Neural cell (in vitro differentiated cells): ENCODE measurements around the gene USP48.

Source experiments
- CTCF ChIP-seq: fragments of 450-650 bp; IDR thresholded peaks from 2 replicates; pipeline ENCODE4 v1.5.1; 2014; ENCODE audit warnings: antibody characterized with exemption, mild to moderate bottlenecking, moderate library complexity; ENCODE audit not compliant: poor library complexity, severe bottlenecking
- EP300 ChIP-seq: fragments of 450-650 bp; conservative IDR thresholded peaks from 2 replicates; pipeline ENCODE4 v1.6.1; 2014; ENCODE audit warnings: antibody characterized with exemption, mild to moderate bottlenecking, moderate library complexity; ENCODE audit not compliant: poor library complexity, severe bottlenecking
- EZH2 ChIP-seq: fragments of 200-600, 300-800 bp; shearing (Covaris generic), sonication (generic); IDR thresholded peaks from 2 replicates; pipeline ENCODE4 v1.6.1; 2014; ENCODE audit warnings: antibody characterized with exemption, low read length, borderline replicate concordance, mild to moderate bottlenecking; ENCODE audit not compliant: insufficient read depth, poor library complexity, severe bottlenecking
- MXI1 ChIP-seq: fragments of 450-650 bp; conservative IDR thresholded peaks from 2 replicates; pipeline ENCODE4 v1.6.1; 2014; ENCODE audit warnings: antibody characterized with exemption, mild to moderate bottlenecking; ENCODE audit not compliant: poor library complexity, severe bottlenecking
- POLR2AphosphoS5 ChIP-seq: IDR thresholded peaks from 2 replicates; pipeline ENCODE4 v1.6.1; 2012
- RAD21 ChIP-seq: fragments of 450-650 bp; conservative IDR thresholded peaks from 2 replicates; pipeline ENCODE4 v1.6.1; 2014; ENCODE audit warnings: antibody characterized with exemption, mild to moderate bottlenecking, moderate library complexity
- REST ChIP-seq: IDR thresholded peaks from 2 replicates; pipeline ENCODE4 v1.6.1; 2012; ENCODE audit warnings: borderline replicate concordance
- SMC3 ChIP-seq: fragments of 450-650 bp; conservative IDR thresholded peaks from 2 replicates; pipeline ENCODE4 v1.6.1; 2014; ENCODE audit warnings: antibody characterized with exemption, mild to moderate bottlenecking, moderate library complexity; ENCODE audit not compliant: poor library complexity
- TAF1 ChIP-seq: IDR thresholded peaks from 2 replicates; pipeline ENCODE4 v1.6.1; 2012; ENCODE audit warnings: low read depth

GRCh38 chr1:21752186-21752585 is 30.8 kb downstream of the USP48 start:
- TF ChIP-seq CTCF (no peak), POLR2AphosphoS5 (no peak), TAF1 (no peak), RAD21 (no peak), SMC3 (no peak), EP300 (no peak), EZH2 (no peak), REST (no peak), MXI1 (no peak)
